Neutrophil (primary cell): ENCODE results near the gene MOB1B.
A peak's percentile ranks its signal among the peaks of the same experiment; 100 is the strongest.

Experiments
- H3K27ac ChIP-seq: fragments of 200-600 bp; sonication (generic); 2 replicates; pipeline ENCODE4 v1.5.1; 2016; ENCODE audit warnings: mild to moderate bottlenecking, moderate library complexity
- H3K27me3 ChIP-seq: fragments of 200-600 bp; sonication (generic); 2 replicates; pipeline ENCODE4 v1.6.0; 2016; ENCODE audit warnings: mild to moderate bottlenecking
- H3K36me3 ChIP-seq: fragments of 200-600 bp; sonication (generic); 2 replicates; pipeline ENCODE4 v1.5.1; 2017
- H3K4me1 ChIP-seq, 2 experiments: fragments of 200-600 bp in 1 of 2; sonication (generic) in 1 of 2; 1 replicate in 1 of 2; 2 replicates in 1 of 2; pipeline versions ENCODE4 v1.5.1 to v1.6.1; 2013 to 2016; ENCODE audit warnings: low read depth in 1 of 2, low read length in 1 of 2, mild to moderate bottlenecking in 1 of 2, moderate library complexity in 1 of 2; ENCODE audit not compliant: control insufficient read depth in 1 of 2, insufficient read depth in 1 of 2
- H3K4me3 ChIP-seq, 2 experiments: fragments of 200-600 bp in 1 of 2; sonication (generic) in 1 of 2; 1 replicate in 1 of 2; 2 replicates in 1 of 2; pipeline ENCODE4 v1.5.1; 2013 to 2016; ENCODE audit warnings: low read depth in 1 of 2, low read length in 1 of 2, mild to moderate bottlenecking in 1 of 2, moderate library complexity in 1 of 2
- H3K9me3 ChIP-seq: fragments of 200-600 bp; sonication (generic); 2 replicates; pipeline ENCODE4 v1.5.1; 2016
- TF ChIP-seq, protein P1 (sequence below): fragments of 200-600 bp; sonication (generic); IDR thresholded peaks from 2 replicates; pipeline ENCODE4 v1.5.1; 2016; ENCODE audit warnings: antibody characterized with exemption

Gene MOB1B

DNA sequence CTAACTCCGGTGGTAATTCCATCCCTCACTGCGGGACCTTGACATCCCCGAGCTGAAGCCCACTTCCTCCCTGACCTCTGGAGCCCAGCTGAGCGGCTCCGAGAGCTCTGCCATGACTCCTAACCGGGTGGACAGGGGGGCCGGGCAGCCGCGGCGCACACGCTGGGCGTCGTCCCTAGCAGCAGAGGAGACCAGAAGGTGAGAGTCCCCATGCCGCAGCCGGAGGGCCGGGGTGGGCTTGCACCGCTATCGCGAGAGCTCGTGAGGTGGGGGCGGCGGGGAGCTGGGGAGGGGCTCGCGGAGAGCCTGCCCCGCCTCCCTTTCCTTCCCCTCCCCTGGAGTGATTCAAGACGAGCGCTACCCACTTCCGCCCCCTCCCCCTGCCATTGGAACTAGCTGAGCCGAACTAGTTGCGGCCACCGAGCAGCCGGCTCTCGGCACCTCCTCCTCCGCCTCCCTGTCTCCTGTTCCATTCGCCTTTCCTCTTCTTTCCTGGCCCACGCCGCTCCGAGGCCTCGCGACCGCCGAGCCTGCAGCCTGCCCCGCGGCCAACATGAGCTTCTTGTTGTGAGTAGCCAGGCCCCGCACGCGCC, at the start of gene MOB1B:
Gene MOB1B, plus strand, starts transcription at position 386 of the 593 bp plus-strand sequence. Its CDS starts 168 bp downstream, at position 554.
- H3K27me3 ChIP-seq = peaks cover 24% of the 10 kb centered on the region
- H3K27ac ChIP-seq = no peak within 1 kb of the TSS
- H3K4me3 ChIP-seq = peak within 1 kb of the TSS; percentile 61 to 75
- TF ChIP-seq, protein P1, sequence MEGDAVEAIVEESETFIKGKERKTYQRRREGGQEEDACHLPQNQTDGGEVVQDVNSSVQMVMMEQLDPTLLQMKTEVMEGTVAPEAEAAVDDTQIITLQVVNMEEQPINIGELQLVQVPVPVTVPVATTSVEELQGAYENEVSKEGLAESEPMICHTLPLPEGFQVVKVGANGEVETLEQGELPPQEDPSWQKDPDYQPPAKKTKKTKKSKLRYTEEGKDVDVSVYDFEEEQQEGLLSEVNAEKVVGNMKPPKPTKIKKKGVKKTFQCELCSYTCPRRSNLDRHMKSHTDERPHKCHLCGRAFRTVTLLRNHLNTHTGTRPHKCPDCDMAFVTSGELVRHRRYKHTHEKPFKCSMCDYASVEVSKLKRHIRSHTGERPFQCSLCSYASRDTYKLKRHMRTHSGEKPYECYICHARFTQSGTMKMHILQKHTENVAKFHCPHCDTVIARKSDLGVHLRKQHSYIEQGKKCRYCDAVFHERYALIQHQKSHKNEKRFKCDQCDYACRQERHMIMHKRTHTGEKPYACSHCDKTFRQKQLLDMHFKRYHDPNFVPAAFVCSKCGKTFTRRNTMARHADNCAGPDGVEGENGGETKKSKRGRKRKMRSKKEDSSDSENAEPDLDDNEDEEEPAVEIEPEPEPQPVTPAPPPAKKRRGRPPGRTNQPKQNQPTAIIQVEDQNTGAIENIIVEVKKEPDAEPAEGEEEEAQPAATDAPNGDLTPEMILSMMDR = peak; percentile 10
- no peaks in the 10 kb centered on the region for H3K36me3 ChIP-seq
- H3K9me3 ChIP-seq = no peaks in the 10 kb centered on the region
- peaks cover 12 to 15% of the 10 kb centered on the region in 2 experiments for H3K4me1 ChIP-seq

DNA sequence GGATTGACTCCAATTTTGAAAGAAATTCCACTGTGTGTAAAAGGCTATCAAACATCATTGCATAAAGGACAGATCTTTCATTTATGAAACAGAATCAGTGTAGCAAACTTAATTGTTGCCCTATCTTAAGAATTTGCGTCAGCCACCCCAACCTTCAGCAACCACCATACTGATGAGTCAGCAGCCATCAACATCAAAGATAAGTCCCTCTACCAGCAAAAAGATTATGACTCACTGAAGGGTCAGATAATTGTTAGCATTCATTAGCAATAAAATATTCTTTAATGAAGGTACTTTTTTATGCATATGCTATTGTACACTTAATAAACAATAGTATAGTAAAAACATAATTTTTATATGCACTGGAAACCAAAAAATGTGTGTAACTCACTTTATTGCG, 46.7 kb upstream of the MOB1B start:
- H3K27me3 ChIP-seq = no peaks in the 10 kb centered on the region
- no peak overlapping the region for H3K27ac ChIP-seq
- no peaks in the 10 kb centered on the region for H3K9me3 ChIP-seq
- H3K36me3 ChIP-seq = no peaks in the 10 kb centered on the region
- H3K4me3 ChIP-seq = no peak overlapping the region
- TF ChIP-seq, protein P1 = no peak
- no peaks in the 10 kb centered on the region for H3K4me1 ChIP-seq

DNA sequence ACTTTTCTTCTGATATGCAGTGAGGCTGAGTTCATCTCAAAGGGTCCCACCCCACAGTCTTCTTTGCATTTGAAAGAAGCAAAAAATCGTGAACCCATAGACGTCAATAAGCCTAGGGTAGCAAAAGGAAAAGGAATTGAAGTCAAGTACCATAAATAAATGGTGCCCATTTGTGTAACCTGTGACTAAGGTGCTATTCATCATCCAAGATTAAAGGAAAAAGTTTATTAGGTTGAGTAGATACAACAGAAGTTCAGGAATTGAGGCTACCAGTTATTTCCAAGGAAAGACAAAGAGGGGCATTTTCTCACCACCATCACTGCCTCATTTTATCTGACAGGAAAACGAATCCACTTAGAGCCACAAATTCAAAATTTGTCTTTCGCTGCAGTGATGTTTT, 43.7 kb upstream of the MOB1B start:
- Histone ChIP-seq H3K27ac (no peak overlapping the region), H3K27me3 (no peaks in the 10 kb centered on the region), H3K4me3 (no peak overlapping the region), H3K36me3 (no peaks in the 10 kb centered on the region), H3K9me3 (no peaks in the 10 kb centered on the region), H3K4me1 (no peaks in the 10 kb centered on the region)
- TF ChIP-seq, protein P1 = no peak

DNA sequence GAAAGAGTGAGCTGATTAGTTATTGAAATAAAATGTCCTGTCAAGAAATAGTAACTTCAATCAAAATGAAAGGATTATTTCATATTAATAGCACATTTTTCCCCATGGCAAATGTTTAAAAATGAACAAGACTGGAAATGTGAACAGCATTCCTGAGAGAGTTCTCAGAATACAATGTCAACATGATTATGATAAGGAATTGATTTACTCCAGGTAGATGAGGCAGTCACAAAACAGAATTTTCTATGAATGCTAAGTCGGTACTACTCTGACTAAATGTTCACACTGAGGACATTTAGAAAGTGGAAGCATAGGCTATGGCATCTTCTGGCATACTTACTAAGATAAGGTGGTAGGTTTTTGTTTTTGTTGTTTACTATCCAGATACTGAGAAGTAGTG, 43.1 kb upstream of the MOB1B start:
- Histone ChIP-seq H3K36me3 (no peaks in the 10 kb centered on the region), H3K4me3 (no peak overlapping the region), H3K27me3 (no peaks in the 10 kb centered on the region), H3K27ac (no peak overlapping the region), H3K4me1 (no peaks in the 10 kb centered on the region), H3K9me3 (no peaks in the 10 kb centered on the region)
- TF ChIP-seq, protein P1 = no peak

DNA sequence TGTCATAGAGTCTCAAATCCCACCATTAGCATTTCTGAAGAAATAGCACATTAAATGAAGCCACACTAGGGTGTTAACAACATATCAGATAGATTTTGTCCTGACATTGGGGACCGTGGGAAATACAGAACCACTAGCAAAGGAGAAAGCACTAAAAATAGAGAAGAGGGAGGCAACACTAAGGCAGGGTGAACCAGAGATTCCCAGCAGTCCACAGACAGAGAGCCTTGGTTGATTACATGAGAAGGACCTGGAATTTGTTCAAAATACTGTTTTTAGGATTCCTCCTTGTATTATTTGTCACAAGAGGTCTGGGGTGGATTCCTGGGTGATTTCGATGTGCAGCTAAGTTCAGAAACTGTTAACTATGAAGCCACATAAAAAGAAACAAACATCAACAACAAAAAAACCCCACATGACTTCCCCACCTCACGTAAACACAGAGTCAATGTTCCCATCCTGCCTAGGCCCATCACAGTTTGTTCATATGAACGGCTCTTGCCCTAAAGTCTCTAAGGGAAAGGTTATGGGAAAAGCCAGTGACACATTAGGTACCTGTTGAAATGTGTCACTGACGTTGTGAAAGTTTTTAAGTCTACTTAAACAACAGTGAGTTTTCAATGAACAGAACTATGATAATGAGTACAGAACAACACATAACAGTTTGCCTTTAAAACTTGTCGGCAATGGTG, 38.9 kb upstream of the MOB1B start:
- Histone ChIP-seq H3K4me3 (no peak overlapping the region), H3K36me3 (no peaks in the 10 kb centered on the region), H3K27me3 (no peaks in the 10 kb centered on the region), H3K27ac (no peak overlapping the region), H3K9me3 (no peaks in the 10 kb centered on the region), H3K4me1 (no peaks in the 10 kb centered on the region)
- TF ChIP-seq, protein P1 = no peak
